NCI-H345 treated with DMSO at 0.1 percent for 48 hours (cell line): ENCODE data around the gene MAGED2.
"Not testable (repeated sequence)": the region's sequence is repeated elsewhere in the genome, so short reads cannot be mapped to it uniquely, and the experiment has no call there.

Source experiments
- DNase-seq: peaks from one replicate; lab custom pipeline; 2025; ENCODE audit not compliant: unreplicated experiment; lab: John Stamatoyannopoulos, UW

Gene MAGED2

DNA sequence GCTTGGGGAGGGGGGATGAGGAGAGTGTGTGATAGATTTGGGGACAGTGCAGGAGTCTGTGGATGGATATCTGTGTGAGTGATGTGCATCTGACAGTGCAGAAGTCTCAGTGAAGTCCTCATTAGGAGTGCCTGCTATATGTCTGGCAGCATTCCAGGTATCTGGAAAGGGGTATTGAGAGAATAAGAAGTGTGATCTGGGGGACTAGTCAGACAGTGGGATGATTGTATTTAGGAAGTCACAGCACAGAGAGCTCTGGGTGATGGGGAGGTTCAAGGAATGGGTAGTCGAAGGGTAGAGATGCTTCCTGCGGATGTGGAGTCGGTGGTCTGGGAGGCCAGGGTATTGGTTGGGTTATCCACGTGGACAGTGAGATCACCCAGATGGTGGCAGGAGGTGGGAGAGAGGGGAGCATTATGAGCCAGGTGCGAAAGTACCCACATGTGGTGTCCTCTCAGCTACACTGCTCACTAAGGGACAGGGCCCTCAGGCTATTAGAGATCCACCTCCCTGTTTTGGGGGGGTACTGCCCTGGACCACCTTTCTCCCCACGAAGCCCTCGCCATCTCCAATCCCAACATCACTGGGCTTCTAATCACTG lies 9.8 kb downstream of the MAGED2 start:
- DNase-seq, result no peak

DNA sequence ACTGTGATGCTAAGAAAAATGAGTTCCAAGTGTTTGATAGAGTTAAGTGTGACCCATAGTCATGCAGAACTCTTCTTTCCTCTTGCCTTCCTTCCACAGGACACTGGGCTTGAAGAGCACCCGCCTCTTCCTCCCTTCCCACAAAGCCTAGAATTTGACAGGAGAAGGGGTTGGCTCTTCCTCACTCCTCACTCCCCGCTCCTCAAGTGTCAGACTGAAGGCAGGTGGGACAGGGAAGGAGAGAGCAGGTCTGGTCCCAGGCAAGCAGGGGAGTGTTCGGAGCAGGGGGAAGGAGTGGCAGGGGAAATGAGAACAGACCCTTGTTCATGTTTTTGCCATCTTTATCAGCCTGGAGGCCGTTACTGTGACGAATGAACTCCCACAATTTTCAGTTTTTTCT lies 10.7 kb downstream of the MAGED2 start:
- no peak for DNase-seq

DNA sequence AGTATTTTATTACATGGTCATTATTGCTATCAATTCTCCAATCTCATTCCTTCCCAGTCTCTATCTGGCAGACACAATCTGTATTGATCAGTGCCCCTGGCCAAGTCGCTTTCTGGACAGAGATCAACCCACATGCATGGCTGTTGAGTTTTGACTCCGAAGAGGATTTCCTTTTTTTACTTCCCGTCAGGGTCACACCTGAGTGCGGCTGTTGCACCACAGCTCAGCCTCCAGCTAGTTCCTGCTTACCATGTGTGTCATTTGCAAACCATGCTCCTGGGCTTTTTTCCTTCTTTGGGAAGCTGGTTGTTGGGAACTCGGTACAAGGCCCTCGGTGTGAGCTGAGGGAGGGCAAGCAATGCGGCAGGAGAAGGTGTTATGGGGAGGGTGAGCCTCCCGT lies 11.7 kb downstream of the MAGED2 start:
- no peak for DNase-seq

DNA sequence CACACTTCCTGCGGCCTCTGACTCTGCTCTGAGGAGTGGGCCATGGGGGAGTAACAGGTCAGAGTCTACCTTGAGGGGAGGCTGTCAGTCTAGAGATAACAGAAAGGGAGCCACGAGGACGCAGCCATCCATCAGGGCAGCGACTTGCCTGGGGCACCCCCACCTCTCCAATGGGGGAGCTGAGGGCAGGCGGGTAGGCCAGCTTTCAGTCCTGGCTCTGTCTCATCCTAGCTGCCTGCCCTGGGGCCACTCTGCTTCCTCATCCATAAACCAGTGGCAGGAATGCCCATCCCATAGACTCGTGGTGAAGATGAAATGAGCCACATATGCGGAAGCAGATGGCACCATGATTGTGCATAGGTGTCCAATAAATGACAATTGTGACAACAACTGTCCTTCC lies 13.2 kb downstream of the MAGED2 start:
- no peak for DNase-seq

DNA sequence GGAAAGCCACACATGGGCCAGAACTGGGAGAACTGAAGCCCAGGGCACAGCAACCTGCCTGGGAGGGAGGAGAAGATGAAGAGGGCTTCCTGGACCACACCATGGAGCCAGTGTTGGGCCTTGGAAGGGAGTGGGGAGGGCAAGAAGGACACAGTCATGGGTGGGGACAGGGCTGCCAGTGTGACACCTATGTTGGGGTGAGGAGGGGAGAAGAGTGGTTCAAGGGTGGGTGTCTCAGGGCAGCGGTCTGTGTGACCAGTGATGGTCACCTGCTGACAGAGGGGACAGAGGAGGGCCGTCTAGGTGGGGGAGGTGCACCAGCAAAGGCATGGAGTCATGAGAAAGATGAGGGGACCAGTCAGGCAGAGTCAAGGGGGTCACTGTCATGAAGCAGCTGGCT lies 13.8 kb downstream of the MAGED2 start:
- no peak for DNase-seq

DNA sequence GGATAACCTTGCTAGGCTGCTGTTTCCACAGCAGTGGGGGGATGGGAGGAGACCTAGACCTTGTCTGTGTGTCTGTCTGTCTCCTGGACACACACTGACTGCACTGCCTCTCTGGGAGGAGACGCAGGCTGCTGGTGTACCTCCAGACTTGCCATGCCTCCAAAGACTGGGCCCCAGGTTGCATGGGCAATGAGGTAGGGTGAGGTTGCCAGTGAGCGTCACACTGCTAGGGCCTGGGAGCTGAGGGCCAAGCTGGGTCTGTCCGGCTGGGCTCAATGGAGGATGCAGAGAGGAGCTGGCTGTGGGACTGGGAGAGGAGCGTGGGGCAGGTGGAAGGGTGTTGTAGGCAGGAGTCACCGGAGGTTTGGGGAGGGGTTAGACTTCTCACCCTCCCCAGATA lies 16.6 kb downstream of the MAGED2 start:
- DNase-seq, result no peak

DNA sequence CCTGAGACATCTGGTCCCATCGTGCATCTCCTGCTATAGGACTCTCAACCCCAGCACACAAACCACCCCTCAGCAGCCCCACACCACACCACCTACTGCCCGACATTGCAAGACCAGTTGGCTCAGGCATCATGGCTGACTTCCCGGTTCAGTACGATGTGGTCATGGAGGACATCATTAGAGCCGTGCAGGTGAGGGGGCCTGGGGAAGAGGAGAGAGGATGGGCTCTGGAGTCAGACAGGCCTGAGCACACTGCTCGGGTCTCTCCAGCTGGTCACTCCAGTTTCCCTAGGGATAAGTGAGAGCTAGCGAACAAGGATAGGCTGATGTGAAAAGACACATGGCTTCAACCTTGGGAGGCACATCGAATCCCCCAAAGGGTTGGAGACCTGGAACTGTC lies 17.2 kb downstream of the MAGED2 start:
- no peak for DNase-seq

DNA sequence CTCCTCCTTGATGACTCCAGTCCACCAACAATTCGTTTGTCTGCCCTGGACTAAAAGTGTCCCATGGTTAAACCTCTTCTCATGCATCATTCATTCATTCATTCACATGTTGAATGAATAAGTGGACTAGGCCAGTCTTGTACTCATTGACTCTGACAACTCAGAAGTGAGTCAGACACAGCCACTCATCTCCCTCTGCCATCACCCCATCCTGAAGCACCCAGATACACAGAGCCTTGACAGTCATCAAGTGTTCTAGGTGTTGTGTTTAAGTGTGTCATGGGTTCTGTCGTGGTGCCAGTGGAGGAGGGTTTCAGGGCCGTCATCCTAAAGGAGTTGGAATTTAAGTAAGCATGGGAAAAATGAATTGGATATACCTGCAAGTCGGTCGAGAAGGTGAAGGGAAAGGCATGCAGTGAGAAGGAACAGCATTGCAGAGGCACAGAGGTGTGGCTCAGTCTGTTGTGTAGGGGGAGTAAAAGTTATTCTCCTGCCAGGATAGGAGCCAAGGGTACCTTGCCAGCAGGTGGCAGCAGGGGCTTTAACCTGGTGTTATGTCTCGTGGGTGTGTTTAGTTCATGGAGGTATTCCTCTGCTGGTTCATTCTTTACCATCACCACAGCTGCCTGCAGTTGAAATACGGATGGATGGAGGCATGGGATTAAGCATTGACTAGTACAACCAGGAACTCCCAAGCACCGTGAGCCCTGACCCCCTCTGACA lies 18.3 kb downstream of the MAGED2 start:
- no peak for DNase-seq

DNA sequence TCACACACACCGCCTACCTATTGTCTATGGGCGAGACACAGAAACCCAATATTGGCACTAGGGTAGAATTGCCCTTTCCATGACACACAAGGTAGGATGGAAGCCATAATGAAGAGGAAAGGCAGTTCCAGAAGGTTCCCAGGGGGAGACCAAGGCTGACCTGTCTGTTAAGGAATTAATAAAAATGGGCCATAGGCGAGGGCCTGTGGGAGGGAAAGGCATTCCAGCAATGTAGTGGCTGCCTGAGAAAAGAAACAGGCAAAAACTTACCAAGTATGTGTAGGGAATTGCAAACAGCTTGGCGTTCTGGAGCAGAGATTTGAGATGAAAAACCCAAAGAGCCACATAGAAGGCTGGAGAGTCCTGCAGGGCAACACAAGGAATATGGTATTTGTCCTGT lies 19.1 kb downstream of the MAGED2 start:
- no peak for DNase-seq

DNA sequence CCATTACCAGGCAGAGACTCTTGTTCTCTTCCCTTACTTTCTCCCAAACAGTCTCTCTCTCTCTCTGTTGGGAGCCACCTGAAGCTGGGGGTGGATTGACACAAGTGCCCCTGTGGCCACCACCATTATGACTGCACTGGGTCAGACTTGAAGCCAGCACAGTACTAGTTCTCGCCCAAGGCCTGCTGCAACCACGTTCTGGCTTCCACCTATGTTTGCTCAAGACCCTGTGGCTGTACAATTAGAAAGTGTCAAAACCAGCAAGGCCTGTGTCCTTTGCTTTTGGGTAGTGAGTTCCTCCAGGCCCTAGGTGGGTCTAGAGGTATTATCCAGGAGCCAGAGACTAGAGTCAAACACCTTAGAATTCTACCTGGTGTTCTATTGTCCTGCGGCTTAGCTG lies 31.0 kb downstream of the MAGED2 start:
- DNase-seq, result no peak

DNA sequence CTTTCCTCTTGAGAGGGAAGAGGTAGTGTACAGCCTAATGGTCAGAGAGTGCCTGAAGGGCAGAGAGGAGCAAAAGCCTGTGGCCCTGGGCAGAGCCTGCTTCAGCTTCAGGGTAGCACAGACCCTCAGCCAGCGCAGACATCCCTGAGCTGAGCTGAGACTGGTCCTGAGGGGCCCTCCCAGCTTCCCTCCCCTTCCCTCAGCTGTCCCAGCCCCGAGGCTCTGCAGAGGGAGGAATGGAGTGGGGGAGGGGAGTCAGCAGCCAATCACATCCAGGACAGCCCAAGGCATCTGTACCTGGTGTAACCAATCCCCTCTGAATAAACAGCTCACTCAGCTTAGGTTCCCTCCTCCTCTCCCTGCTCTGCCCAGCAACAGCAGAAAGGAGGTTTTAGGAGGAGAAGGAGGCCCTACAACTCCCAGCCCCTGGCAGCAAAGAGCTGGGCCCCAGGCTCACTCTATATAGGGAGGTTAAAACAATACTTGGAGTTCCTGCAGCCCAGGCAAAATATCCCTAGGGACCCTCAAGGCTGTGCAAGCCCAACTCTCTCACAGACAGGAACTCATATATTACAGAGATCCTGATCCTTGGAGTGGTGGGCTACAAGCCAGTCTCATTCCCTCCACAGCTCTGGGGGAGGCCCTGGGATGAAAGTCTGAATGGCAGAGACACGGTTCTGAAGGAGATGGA lies 33.8 kb downstream of the MAGED2 start:
- DNase-seq, result not testable (repeated sequence)

DNA sequence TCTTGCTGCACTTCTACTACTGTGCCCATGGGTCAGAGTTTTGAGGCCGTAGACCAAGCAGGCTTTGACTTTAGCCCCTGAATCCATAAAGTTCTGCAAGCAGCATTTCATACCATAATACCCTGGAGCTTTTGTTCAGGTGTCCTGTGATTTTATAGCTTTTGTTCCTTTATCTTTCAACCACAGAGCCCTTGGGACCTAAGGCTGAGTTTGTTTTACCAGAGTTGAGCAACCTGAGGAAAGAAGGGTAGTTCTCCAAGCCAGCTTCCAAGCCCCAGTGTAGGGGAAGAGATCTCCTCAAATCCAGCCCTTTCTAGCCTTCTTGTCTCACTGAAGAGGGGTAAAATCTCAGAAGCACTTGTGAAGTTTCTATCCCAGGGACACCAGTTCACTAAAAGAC lies 35.1 kb downstream of the MAGED2 start:
- DNase-seq, result no peak

DNA sequence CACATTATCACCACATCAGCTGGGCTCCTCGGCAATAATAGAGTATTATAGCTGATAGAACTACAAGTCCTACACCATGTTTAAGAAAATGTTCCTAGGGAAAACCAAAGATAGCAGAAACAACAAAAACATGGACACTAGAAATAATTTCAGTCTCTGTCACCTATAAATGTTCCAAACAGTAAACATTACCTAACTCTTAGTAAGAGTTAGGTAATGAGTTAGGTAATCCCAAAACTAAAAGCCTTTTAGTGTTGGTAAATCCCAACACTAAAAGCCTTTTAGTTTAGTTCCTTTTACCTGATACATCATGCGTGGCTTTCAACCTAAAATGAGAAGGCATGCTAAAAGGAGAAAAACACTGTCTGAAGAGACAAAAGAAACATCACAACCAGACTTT lies 35.5 kb downstream of the MAGED2 start:
- no peak for DNase-seq

DNA sequence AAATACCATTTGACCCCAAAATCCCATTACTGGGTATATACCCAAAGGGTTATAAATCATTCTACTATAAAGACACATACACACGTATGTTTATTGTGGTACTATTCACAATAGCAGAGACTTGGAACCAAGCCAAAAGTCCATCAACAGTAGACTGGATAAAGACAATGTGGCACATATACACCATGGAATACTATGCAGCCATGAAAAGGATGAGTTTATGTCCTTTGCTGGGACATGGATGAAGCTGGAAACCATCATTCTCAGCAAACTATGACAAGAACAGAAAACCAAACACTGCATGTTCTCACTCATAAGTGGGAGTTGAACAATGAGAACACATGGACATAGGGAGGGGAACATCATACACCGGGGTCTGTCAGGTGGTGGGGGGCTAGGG lies 40.2 kb downstream of the MAGED2 start:
- not testable (repeated sequence) for DNase-seq

DNA sequence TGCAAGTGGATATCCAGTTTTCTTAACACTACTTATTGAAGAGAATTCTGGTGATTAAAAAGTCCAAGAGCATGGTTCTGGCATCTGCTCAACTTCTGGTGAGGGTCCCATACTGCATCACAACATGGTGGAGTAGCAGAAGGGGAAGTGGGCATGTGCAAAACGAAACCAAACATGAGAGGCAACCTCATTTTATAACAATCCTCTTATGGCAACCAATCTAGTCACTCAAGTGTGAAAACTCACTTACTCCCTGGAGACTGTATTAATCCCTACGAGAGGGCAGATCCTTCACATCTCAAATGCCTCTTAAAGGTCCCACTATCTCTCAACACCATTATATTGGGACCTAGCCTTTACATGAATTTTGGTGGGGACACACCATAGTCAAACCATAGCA lies 57.7 kb downstream of the MAGED2 start:
- DNase-seq, result no peak
